Effector CD8-positive, alpha-beta T cell (primary cell): ENCODE measurements around the gene CD34.

Source experiments
- DNase-seq: peaks from one replicate; lab custom pipeline; 2025; lab: John Stamatoyannopoulos, UW

The CD34 gene

GRCh38 chr1:207832796-207833195 lies 78.1 kb downstream of the CD34 start:
- DNase-seq = no peak

GRCh38 chr1:207831517-207832327 lies 79.2 kb downstream of the CD34 start:
- DNase-seq = no peak
